HepG2 (cell line): Measurements from ENCODE around the gene MRPL43. TPM values are rescaled to one million over a fixed set of nuclear protein-coding genes. Genes with fewer than 3 reads are reported as not detected.
A peak's percentile ranks its signal among the peaks of the same experiment; 100 is the strongest.

Experiments
- ATAC-seq: fragments of 200-7000 bp; cut with Tn5 transposase; 3 replicates; pipeline ENCODE4 v1.9.1; 2020; ENCODE audit warnings: mild to moderate bottlenecking, moderate library complexity
- BruUV-seq: library from RNA; stranded (reverse); fragments of 400-500 nt; replicated peaks from 2 replicates; lab custom pipeline; 2021; lab: Mats Ljungman, UMichigan
- CTCF ChIA-PET: fragments of 300-600 bp; formaldehyde crosslinking; extraction: SDS; loops from one replicate; lab custom pipeline; 2021; ENCODE audit warnings: low total read pairs, inconsistent platforms, low intra/inter-chr PET ratio; lab: Yijun Ruan, JAX
- POLR2A ChIA-PET: fragments of 350-600 bp; sonication (Branson Sonifier 250); formaldehyde crosslinking; loops from one replicate; lab custom pipeline; 2020; ENCODE audit warnings: antibody characterized with exemption, inconsistent platforms; lab: Yijun Ruan, JAX
- DNase-seq: peaks from one replicate; pipeline ENCODE4 v3.0.0-alpha.2; 2015; ENCODE audit warnings: low spot score
- FAIRE-seq: peaks from 3 replicates; lab custom pipeline; 2011; peaks lifted over from hg19 to GRCh38; lab: Jason Lieb, UNC
- H2AFZ ChIP-seq: one replicate; pipeline ENCODE4 v1.6.1; 2011; ENCODE audit warnings: low read length, inconsistent platforms
- H3K27ac ChIP-seq: fragments of 300-600 bp; 3 replicates; pipeline ENCODE4 v1.8.0; 2011; ENCODE audit warnings: mixed run types, mild to moderate bottlenecking, mixed read lengths, low read length, inconsistent platforms; ENCODE audit not compliant: insufficient read depth; ENCODE audit errors: extremely low read length
- H3K27me3 ChIP-seq, 2 experiments: fragments of 200-600 bp in 1 of 2; 2 replicates in 1 of 2; 3 replicates in 1 of 2; pipeline versions ENCODE4 v1.6.0 to v1.8.0; 2011; ENCODE audit warnings: low read length in 2 of 2, mild to moderate bottlenecking in 2 of 2, moderate library complexity in 2 of 2, inconsistent platforms in 1 of 2; ENCODE audit not compliant: insufficient read depth in 2 of 2, control insufficient read depth in 1 of 2
- H3K36me3 ChIP-seq, 2 experiments: fragments of 200-600 bp in 1 of 2; replicated peaks in 1 of 2; 2 replicates in 1 of 2; 3 replicates in 1 of 2; pipeline versions ENCODE4 v1.5.1 to v1.8.0; 2011; ENCODE audit warnings: low read length in 2 of 2, inconsistent platforms in 1 of 2; ENCODE audit not compliant: insufficient read depth in 2 of 2, control insufficient read depth in 1 of 2
- H3K4me1 ChIP-seq: 2 replicates; pipeline ENCODE4 v1.5.1; 2012; ENCODE audit warnings: low read length, inconsistent platforms; ENCODE audit not compliant: insufficient read depth
- H3K4me2 ChIP-seq: 2 replicates; pipeline ENCODE4 v1.6.0; 2011; ENCODE audit warnings: low read depth, low read length, inconsistent platforms
- H3K4me3 ChIP-seq, 3 experiments: fragments of 200-600 bp in 1 of 3; sonication (generic), shearing (Covaris generic) in 1 of 3; replicated peaks in 1 of 3; 2 replicates each; pipeline ENCODE4 v1.5.1; 2011 to 2016; ENCODE audit warnings: low read length in 3 of 3, inconsistent platforms in 2 of 3, low read depth in 2 of 3, mild to moderate bottlenecking in 2 of 3, control low read depth in 1 of 3, mixed read lengths in 1 of 3; ENCODE audit not compliant: insufficient read depth in 1 of 3
- H3K79me2 ChIP-seq: one replicate; pipeline ENCODE4 v1.6.1; 2011; ENCODE audit warnings: low read length, inconsistent platforms; ENCODE audit not compliant: insufficient read depth
- H3K9ac ChIP-seq: 2 replicates; pipeline ENCODE4 v1.6.0; 2011; ENCODE audit warnings: mild to moderate bottlenecking, low read depth, low read length, inconsistent platforms; ENCODE audit not compliant: insufficient read depth
- H3K9me3 ChIP-seq: 2 replicates; pipeline ENCODE4 v1.5.1; 2012; ENCODE audit warnings: mild to moderate bottlenecking, low read length
- H4K20me1 ChIP-seq: 2 replicates; pipeline ENCODE4 v1.6.0; 2011; ENCODE audit warnings: inconsistent platforms, mild to moderate bottlenecking, low read length, moderate library complexity; ENCODE audit not compliant: insufficient read depth
- EED ChIP-seq: sonication (generic); formaldehyde crosslinking; IDR thresholded peaks from 2 replicates; pipeline ENCODE4 v1.5.0; 2020; ENCODE audit warnings: mild to moderate bottlenecking, missing genetic modification reagents
- MXD4 ChIP-seq: IDR thresholded peaks from 2 replicates; pipeline ENCODE4 v1.6.1; 2016; ENCODE audit warnings: mild to moderate bottlenecking, missing biosample characterization, missing genetic modification reagents
- PHF20 ChIP-seq: sonication (generic); formaldehyde crosslinking; IDR thresholded peaks from 2 replicates; pipeline ENCODE4 v1.5.0; 2020; ENCODE audit warnings: mild to moderate bottlenecking, missing genetic modification reagents
- TFDP1 ChIP-seq: IDR thresholded peaks from 2 replicates; pipeline ENCODE4 v1.6.1; 2016; ENCODE audit warnings: missing compliant biosample characterization, missing genetic modification reagents, borderline replicate concordance
- ZNF331 ChIP-seq: sonication (generic); formaldehyde crosslinking; IDR thresholded peaks from 2 replicates; pipeline ENCODE4 v1.4.0; 2020; ENCODE audit warnings: missing genetic modification reagents
- ZNF530 ChIP-seq: sonication (generic); formaldehyde crosslinking; IDR thresholded peaks from 2 replicates; pipeline ENCODE4 v1.5.0; 2020; ENCODE audit warnings: low read depth, mild to moderate bottlenecking, missing genetic modification reagents
- ZSCAN20 ChIP-seq: sonication (generic); formaldehyde crosslinking; IDR thresholded peaks from 2 replicates; pipeline ENCODE4 v1.4.0; 2020; ENCODE audit warnings: missing genetic modification reagents, mild to moderate bottlenecking, borderline replicate concordance
- WGBS: methylation state at CpG from one replicate; pipeline ENCODE4 v1.1.6; 2017; ENCODE audit warnings: low lambda C conversion rate; 5-methylcytosine and 5-hydroxymethylcytosine counted together
- in situ Hi-C: cut with HindIII; loops from 2 replicates; pipeline ENCODE4 v1.10.0; 2017; ENCODE audit warnings: low pct_unique_long_range_greater_than_20kb; ENCODE audit not compliant: extremely low pct_ligation_motif_present
- intact Hi-C: fragments of 100-400 bp; cut with micrococcal nuclease; formaldehyde crosslinking; loops from one replicate; pipeline ENCODE4 v1.10.0; 2022; ENCODE audit not compliant: unreplicated experiment
- polyA plus RNA-seq, 8 experiments: library from polyadenylated mRNA; depleted of rRNA in 3 of 8; stranded (reverse) in 7 of 8; unstranded in 1 of 8; fragments of >200 nt; fragmentation: Illumina TruSeq in 4 of 8; extraction: Trizol in 4 of 8; gene quantifications; 2 replicates each; pipeline versions ENCODE4 v1.2.1 to v1.2.3, GENCODE V29; 2011 to 2016; ENCODE audit warnings: low read depth in 4 of 8, missing spikeins in 1 of 8, mixed read lengths in 1 of 8; ENCODE audit not compliant: insufficient read depth in 1 of 8
- total RNA-seq, 5 experiments: library from RNA; depleted of rRNA; stranded (reverse); fragments of >200 nt; fragmentation: Illumina TruSeq; extraction: Trizol; gene quantifications; 2 replicates each; pipeline ENCODE4 v1.2.3, GENCODE V29; 2016; ENCODE audit warnings: low read depth in 1 of 5

Gene MRPL43
- total and polyA plus RNA-seq, 2 of the 13 experiments (the other 11 are each of a cell fraction or from before 2014, with no cell fraction given), result 71.0 to 73.7 TPM

DNA sequence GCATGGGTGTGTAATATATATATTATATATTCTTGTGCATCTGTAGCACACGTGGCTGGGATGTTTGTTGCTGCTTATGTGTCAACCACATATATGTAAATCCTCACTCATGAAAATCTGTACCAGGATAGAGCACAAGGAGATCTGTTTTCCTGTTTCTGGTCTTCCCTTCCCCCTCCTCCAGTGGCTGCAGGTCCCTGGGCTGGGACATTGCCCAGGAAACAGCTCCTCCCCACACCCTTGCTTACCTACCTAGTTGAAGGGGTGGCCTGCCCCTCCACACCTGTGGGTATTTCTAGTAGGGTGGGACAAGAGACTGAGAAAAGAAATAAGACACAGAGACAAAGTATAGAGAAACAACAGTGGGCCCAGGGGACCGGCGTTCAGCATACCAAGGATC is 46.0 kb upstream of the MRPL43 start:
- POLR2A ChIA-PET, result interaction anchor here (1.0 to 3.5 kb wide), 3 partner anchors 8 to 28 kb away, joined by 4 to 23 read pairs (median 13); partner anchors contain the start of gene KAZALD1
- peak overlapping the region; percentile 65 for H3K27ac ChIP-seq
- no peak for ATAC-seq
- H3K36me3 ChIP-seq, result peaks cover 9 to 27% of the 10 kb centered on the region in 2 experiments; a peak in 3 of 5 replicates
- H3K4me1 ChIP-seq, result peaks cover 66% of the 10 kb centered on the region
- H3K9ac ChIP-seq, result peak overlapping the region; percentile 77; the same call in 1 of the 2 replicates
- peak overlapping the region in 2 of 3 experiments; percentile 73 to 80; a peak in 3 of 6 replicates for H3K4me3 ChIP-seq
- no peak overlapping the region for H2AFZ ChIP-seq
- CTCF ChIA-PET, result no interaction called here
- 63% methylated on average over 3 of the region's 3 CpGs for WGBS
- TF ChIP-seq PHF20 (CRISPR knock-in tag) (no peak), EED (CRISPR knock-in tag) (no peak), ZNF331 (CRISPR knock-in tag) (no peak), ZNF530 (no peak), TFDP1 (CRISPR knock-in tag) (no peak), MXD4 (CRISPR knock-in tag) (0 out of 2 replicates have a peak, but pooled peaks have one; percentile 12), ZSCAN20 (CRISPR knock-in tag) (no peak)
- no peaks in the 10 kb centered on the region for H3K79me2 ChIP-seq
- no peak for DNase-seq
- peak overlapping the region; percentile 96 for H3K4me2 ChIP-seq
- intact Hi-C loops, result loop anchor here (5.0 kb wide), 1 partner anchor 34 kb away; no protein-coding TSS in a partner anchor
- H3K9me3 ChIP-seq, result no peaks in the 10 kb centered on the region
- in situ Hi-C loops, result loop anchor here (5.0 kb wide), 1 partner anchor 34 kb away; no protein-coding TSS in a partner anchor
- BruUV-seq, result no TSS peak
- H4K20me1 ChIP-seq, result no peaks in the 10 kb centered on the region
- no peaks in the 10 kb centered on the region; a peak in 1 of 5 replicates for H3K27me3 ChIP-seq
- FAIRE-seq, result no peak
